ENCODE results near the gene AGXT.

Gene AGXT

GRCh38 chr2:240832921-240833494 is 35.6 kb upstream of the AGXT start:
- Mint-ChIP-seq H3K27me3 (ENCODE audit: low read depth) (peaks cover 40% of the 10 kb centered on the region), H3K4me1 (no peaks in the 10 kb centered on the region), H3K9me3 (no peaks in the 10 kb centered on the region), H3K36me3 (ENCODE audit: low read depth) (no peaks in the 10 kb centered on the region), H3K27ac (no peak overlapping the region), H3K4me3 (no peak overlapping the region)
- TF ChIP-seq CTCF (IDR thresholded peaks at IDR 0.05; ENCODE audit: unreplicated experiment in 3 of 3): no peak

GRCh38 chr2:240833724-240834285 is 34.8 kb upstream of the AGXT start:
- no peak for TF ChIP-seq CTCF (IDR thresholded peaks at IDR 0.05; ENCODE audit: unreplicated experiment in 3 of 3)
- Mint-ChIP-seq H3K36me3 (ENCODE audit: low read depth) (no peaks in the 10 kb centered on the region), H3K27ac (no peak overlapping the region), H3K9me3 (no peaks in the 10 kb centered on the region), H3K27me3 (ENCODE audit: low read depth) (peaks cover 34% of the 10 kb centered on the region), H3K4me1 (no peaks in the 10 kb centered on the region), H3K4me3 (no peak overlapping the region)

GRCh38 chr2:240834377-240834975 is 34.1 kb upstream of the AGXT start:
- H3K27ac Mint-ChIP-seq: no peak overlapping the region
- TF ChIP-seq CTCF (IDR thresholded peaks at IDR 0.05; ENCODE audit: unreplicated experiment in 3 of 3): no peak
- no peak overlapping the region for H3K4me3 Mint-ChIP-seq
- H3K4me1 Mint-ChIP-seq: no peaks in the 10 kb centered on the region
- H3K9me3 Mint-ChIP-seq: no peaks in the 10 kb centered on the region
- peaks cover 29% of the 10 kb centered on the region for H3K27me3 Mint-ChIP-seq (ENCODE audit: low read depth)
- no peaks in the 10 kb centered on the region for H3K36me3 Mint-ChIP-seq (ENCODE audit: low read depth)

- Mint-ChIP-seq H3K36me3 (ENCODE audit: low read depth) (no peaks in the 10 kb centered on the region), H3K4me3 (no peak overlapping the region), H3K27ac (no peak overlapping the region), H3K4me1 (no peaks in the 10 kb centered on the region), H3K27me3 (ENCODE audit: low read depth) (peaks cover 24% of the 10 kb centered on the region), H3K9me3 (no peaks in the 10 kb centered on the region)
- TF ChIP-seq CTCF (IDR thresholded peaks at IDR 0.05; ENCODE audit: unreplicated experiment in 3 of 3): no peak
These were observed 33.1 kb upstream of the AGXT start for GRCh38 chr2:240835528-240835927.

- Mint-ChIP-seq H3K36me3 (ENCODE audit: low read depth) (no peaks in the 10 kb centered on the region), H3K9me3 (no peaks in the 10 kb centered on the region), H3K27ac (no peak overlapping the region), H3K27me3 (ENCODE audit: low read depth) (peaks cover 14% of the 10 kb centered on the region), H3K4me3 (no peak overlapping the region), H3K4me1 (no peaks in the 10 kb centered on the region)
- no peak for TF ChIP-seq CTCF (IDR thresholded peaks at IDR 0.05; ENCODE audit: unreplicated experiment in 3 of 3)
These were observed 31.7 kb upstream of the AGXT start for GRCh38 chr2:240836781-240837467.
